Mucosa of descending colon (tissue), 3 donors: ENCODE results near the gene RRM2. TPM values are rescaled to one million over a fixed set of nuclear protein-coding genes. Genes with fewer than 3 reads are reported as not detected.

Experiments used
- ATAC-seq: fragments of 200-7000 bp; cut with Tn5 transposase; one replicate; pipeline ENCODE4 v1.9.1; 2020; ENCODE audit warnings: mild to moderate bottlenecking, moderate library complexity
- DNase-seq, 3 donors: peaks; one replicate each; pipeline ENCODE4 v3.0.0-alpha.2; 2020
- H3K36me3 ChIP-seq: fragments of 200-600 bp; one replicate; pipeline ENCODE4 v1.8.0; 2021; ENCODE audit warnings: low read depth, mild to moderate bottlenecking
- H3K4me1 ChIP-seq: fragments of 200-600 bp; one replicate; pipeline ENCODE4 v1.8.0; 2021; ENCODE audit warnings: low read depth, mild to moderate bottlenecking
- H3K4me3 ChIP-seq: fragments of 200-600 bp; one replicate; pipeline ENCODE4 v1.8.0; 2021; ENCODE audit warnings: mild to moderate bottlenecking
- H3K9me3 ChIP-seq: fragments of 200-600 bp; one replicate; pipeline ENCODE4 v1.8.0; 2021; ENCODE audit warnings: mild to moderate bottlenecking
- CTCF ChIP-seq: fragments of 200-600 bp; IDR thresholded peaks from one replicate; pipeline ENCODE4 v1.8.0; 2022; ENCODE audit warnings: antibody characterized with exemption, mild to moderate bottlenecking
- intact Hi-C, 2 donors: fragments of 100-400 bp; cut with DNase I in 1 of 2; cut with micrococcal nuclease in 1 of 2; formaldehyde crosslinking; loops; one replicate each; pipeline versions ENCODE4 v1.11.0 to v1.11.1; 2022; cut with DNase I, micrococcal nuclease
- total RNA-seq, 3 donors: library from RNA; stranded (reverse); fragmentation: NEBNext Ultra II Directional in 2 of 3; extraction: Animal tissue kit (Norgen Biotek cat#: 25700) in 2 of 3; gene quantifications; one replicate each; pipeline versions ENCODE4 v1.2.1 to v1.2.4, GENCODE V29; 2021 to 2023
- donor health status: DM: no; HTN: no; CAD: no; lungs with moderate emphysema.
- donor health status: DM: no; HTN: no; CAD: no.
- donor health status: DM: no; HTN: yes; CAD: no.

Gene RRM2
- total RNA-seq, 3 donors from 2014 or later = 8.5 to 65.3 (median 12.5) TPM

GRCh38 chr2:10173258-10174005, 50.9 kb downstream of the RRM2 start:
- DNase-seq = no peak
- H3K36me3 ChIP-seq = no peaks in the 10 kb centered on the region
- intact Hi-C loops = no loop called here
- no peak for TF ChIP-seq CTCF
- H3K9me3 ChIP-seq = no peaks in the 10 kb centered on the region
- no peaks in the 10 kb centered on the region for H3K4me1 ChIP-seq
- ATAC-seq = no peak
- no peak overlapping the region for H3K4me3 ChIP-seq

GRCh38 chr2:10174173-10174572, 51.6 kb downstream of the RRM2 start:
- H3K4me1 ChIP-seq = no peaks in the 10 kb centered on the region
- ATAC-seq = no peak
- no peak for DNase-seq
- intact Hi-C loops = no loop called here
- no peaks in the 10 kb centered on the region for H3K36me3 ChIP-seq
- H3K4me3 ChIP-seq = no peak overlapping the region
- TF ChIP-seq CTCF = no peak
- H3K9me3 ChIP-seq = no peaks in the 10 kb centered on the region

DNA sequence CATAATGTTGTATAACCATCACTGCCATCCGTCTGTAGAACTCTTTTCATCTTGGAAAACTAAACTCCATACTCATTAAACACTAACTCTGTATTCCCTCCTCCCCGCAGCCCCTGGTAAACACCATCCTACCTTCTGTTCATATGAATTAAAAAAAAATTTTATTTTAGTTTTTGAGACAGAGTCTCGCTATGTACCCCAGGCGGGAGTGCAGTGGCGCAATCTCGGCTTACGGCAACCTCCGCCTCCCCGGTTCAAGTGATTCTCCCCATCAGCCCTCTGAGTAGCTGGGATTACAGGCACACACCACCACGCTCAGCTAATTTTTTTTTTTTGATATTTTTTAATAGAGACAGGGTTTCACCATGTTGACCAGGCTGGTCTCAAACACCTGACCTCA, 52.9 kb downstream of the RRM2 start:
- Histone ChIP-seq H3K4me1 (no peaks in the 10 kb centered on the region), H3K9me3 (no peaks in the 10 kb centered on the region), H3K4me3 (no peak overlapping the region), H3K36me3 (no peaks in the 10 kb centered on the region)
- ATAC-seq (no peak), DNase-seq (no peak)
- TF ChIP-seq CTCF = no peak
- intact Hi-C loops = no loop called here

GRCh38 chr2:10178751-10179150, 56.2 kb downstream of the RRM2 start:
- ATAC-seq = no peak
- H3K9me3 ChIP-seq = no peaks in the 10 kb centered on the region
- H3K36me3 ChIP-seq = no peaks in the 10 kb centered on the region
- no peaks in the 10 kb centered on the region for H3K4me1 ChIP-seq
- no peak for DNase-seq
- TF ChIP-seq CTCF = no peak
- intact Hi-C loops = no loop called here
- no peak overlapping the region for H3K4me3 ChIP-seq

DNA sequence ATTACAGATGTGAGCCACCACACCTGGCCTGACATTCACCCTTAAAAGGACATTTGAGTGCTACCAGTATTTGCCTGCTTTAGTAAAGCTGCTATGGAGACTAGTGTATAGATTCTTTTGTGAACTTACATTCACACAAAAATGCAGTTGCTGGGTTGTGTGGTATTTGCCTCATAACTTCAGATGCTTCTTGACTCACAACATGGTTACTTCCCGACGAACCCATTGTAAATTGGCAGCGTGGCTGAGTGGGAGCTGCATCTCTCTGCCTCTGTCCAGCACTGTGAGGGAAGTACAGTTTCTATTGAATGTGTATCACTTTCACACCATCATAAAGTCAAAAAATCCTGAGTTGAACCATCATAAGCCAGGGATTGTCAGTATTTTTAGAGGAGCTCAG, 56.9 kb downstream of the RRM2 start:
- ATAC-seq (no peak), DNase-seq (no peak)
- intact Hi-C loops = no loop called here
- Histone ChIP-seq H3K4me3 (no peak overlapping the region), H3K4me1 (no peaks in the 10 kb centered on the region), H3K9me3 (no peaks in the 10 kb centered on the region), H3K36me3 (no peaks in the 10 kb centered on the region)
- no peak for TF ChIP-seq CTCF

DNA sequence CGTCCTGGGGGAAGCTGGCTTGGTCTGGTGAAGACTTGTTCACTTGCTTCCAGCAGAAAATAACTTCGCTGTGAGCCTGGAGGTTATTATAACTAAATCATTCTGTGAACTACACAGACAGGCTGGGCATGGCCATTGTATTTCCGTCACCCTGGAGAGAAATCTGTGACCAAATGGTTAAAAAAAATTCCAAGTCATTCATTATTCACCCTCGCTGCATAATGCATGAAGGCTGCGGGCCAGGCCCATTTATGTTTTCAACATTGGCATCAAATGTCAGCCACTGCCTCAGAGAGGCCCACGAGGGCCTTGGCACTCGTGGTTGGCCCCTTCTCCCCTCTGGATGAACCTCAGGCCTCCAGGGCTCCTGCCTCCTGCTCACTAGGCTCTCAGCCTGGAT, 57.7 kb downstream of the RRM2 start:
- TF ChIP-seq CTCF = no peak
- Histone ChIP-seq H3K36me3 (no peaks in the 10 kb centered on the region), H3K4me3 (no peak overlapping the region), H3K4me1 (no peaks in the 10 kb centered on the region), H3K9me3 (no peaks in the 10 kb centered on the region)
- intact Hi-C loops = no loop called here
- no peak for ATAC-seq
- no peak for DNase-seq
